ENCODE measurements around the gene KSR1.
A peak's percentile ranks its signal among the peaks of the same experiment; 100 is the strongest.

GRCh38 chr17:27577121-27577761 lies 121.0 kb downstream of the KSR1 start:
- 0 out of 2 replicates have a peak, but pooled peaks have one; percentile 28 for TF ChIP-seq MAX (IDR thresholded peaks at IDR 0.05; ENCODE audit: low read depth)
- TF ChIP-seq POLR2AphosphoS5 (IDR thresholded peaks at IDR 0.05; ENCODE audit: low read depth, low read length), result no peak
- TF ChIP-seq, protein P1, sequence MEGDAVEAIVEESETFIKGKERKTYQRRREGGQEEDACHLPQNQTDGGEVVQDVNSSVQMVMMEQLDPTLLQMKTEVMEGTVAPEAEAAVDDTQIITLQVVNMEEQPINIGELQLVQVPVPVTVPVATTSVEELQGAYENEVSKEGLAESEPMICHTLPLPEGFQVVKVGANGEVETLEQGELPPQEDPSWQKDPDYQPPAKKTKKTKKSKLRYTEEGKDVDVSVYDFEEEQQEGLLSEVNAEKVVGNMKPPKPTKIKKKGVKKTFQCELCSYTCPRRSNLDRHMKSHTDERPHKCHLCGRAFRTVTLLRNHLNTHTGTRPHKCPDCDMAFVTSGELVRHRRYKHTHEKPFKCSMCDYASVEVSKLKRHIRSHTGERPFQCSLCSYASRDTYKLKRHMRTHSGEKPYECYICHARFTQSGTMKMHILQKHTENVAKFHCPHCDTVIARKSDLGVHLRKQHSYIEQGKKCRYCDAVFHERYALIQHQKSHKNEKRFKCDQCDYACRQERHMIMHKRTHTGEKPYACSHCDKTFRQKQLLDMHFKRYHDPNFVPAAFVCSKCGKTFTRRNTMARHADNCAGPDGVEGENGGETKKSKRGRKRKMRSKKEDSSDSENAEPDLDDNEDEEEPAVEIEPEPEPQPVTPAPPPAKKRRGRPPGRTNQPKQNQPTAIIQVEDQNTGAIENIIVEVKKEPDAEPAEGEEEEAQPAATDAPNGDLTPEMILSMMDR (IDR thresholded peaks at IDR 0.05), result no peak
